Mesenchymal stem cell (in vitro differentiated cells and primary cell): ENCODE measurements around the gene PDE6B.

Experiments
- DNase-seq: peaks from one replicate; pipeline ENCODE4 v3.0.0-alpha.2; 2013
- H2AFZ ChIP-seq: one replicate; pipeline ENCODE4 v1.6.1; 2013; ENCODE audit warnings: low read depth, mild to moderate bottlenecking, control low read depth, inconsistent platforms, low read length, moderate library complexity
- H2AK5ac ChIP-seq: 2 replicates; pipeline ENCODE4 v1.6.1; 2013; ENCODE audit warnings: low read length, moderate library complexity, mild to moderate bottlenecking, inconsistent platforms; ENCODE audit not compliant: severe bottlenecking
- H2BK120ac ChIP-seq: one replicate; pipeline ENCODE4 v1.6.1; 2013; ENCODE audit warnings: low read depth, mild to moderate bottlenecking, inconsistent platforms, low read length, moderate library complexity
- H2BK12ac ChIP-seq, 2 experiments: one replicate each; pipeline ENCODE4 v1.6.1; 2013; ENCODE audit warnings: inconsistent platforms in 2 of 2, low read length in 2 of 2, mild to moderate bottlenecking in 2 of 2, moderate library complexity in 2 of 2, control low read depth in 1 of 2
- H2BK15ac ChIP-seq: one replicate; pipeline ENCODE4 v1.6.1; 2013; ENCODE audit warnings: mild to moderate bottlenecking, low read depth, inconsistent platforms; ENCODE audit not compliant: poor library complexity, severe bottlenecking
- H2BK5ac ChIP-seq: 2 replicates; pipeline ENCODE4 v1.6.1; 2013; ENCODE audit warnings: low read depth, mild to moderate bottlenecking, low read length, control low read depth, inconsistent platforms; ENCODE audit not compliant: poor library complexity, severe bottlenecking
- H3K14ac ChIP-seq, 2 experiments: one replicate each; pipeline ENCODE4 v1.6.1; 2013; ENCODE audit warnings: inconsistent platforms in 2 of 2, low read length in 2 of 2, control low read depth in 1 of 2, mild to moderate bottlenecking in 1 of 2, moderate library complexity in 1 of 2
- H3K18ac ChIP-seq, 2 experiments: one replicate each; pipeline ENCODE4 v1.6.1; 2013; ENCODE audit warnings: inconsistent platforms in 2 of 2, low read length in 2 of 2, control low read depth in 1 of 2, low read depth in 1 of 2, mild to moderate bottlenecking in 1 of 2
- H3K23ac ChIP-seq, 2 experiments: one replicate each; pipeline ENCODE4 v1.6.1; 2013; ENCODE audit warnings: inconsistent platforms in 2 of 2, low read length in 2 of 2, mild to moderate bottlenecking in 2 of 2, moderate library complexity in 2 of 2, control low read depth in 1 of 2
- H3K27ac ChIP-seq: 2 replicates; pipeline ENCODE4 v1.5.1; 2013; ENCODE audit warnings: mild to moderate bottlenecking, moderate library complexity, low read length, control low read depth, inconsistent platforms; ENCODE audit not compliant: poor library complexity, severe bottlenecking
- H3K27me3 ChIP-seq, 2 experiments: 2 replicates each; pipeline versions ENCODE4 v1.6.1 to v1.7.0; 2013; ENCODE audit warnings: low read length in 2 of 2, mild to moderate bottlenecking in 2 of 2, moderate library complexity in 2 of 2, control low read depth in 1 of 2, inconsistent platforms in 1 of 2; ENCODE audit not compliant: control insufficient read depth in 1 of 2, insufficient read depth in 1 of 2
- H3K36me3 ChIP-seq, 2 experiments: 2 replicates each; pipeline versions ENCODE4 v1.6.1 to v1.7.0; 2013; ENCODE audit warnings: low read length in 2 of 2, control low read depth in 1 of 2, inconsistent platforms in 1 of 2, low read depth in 1 of 2, mild to moderate bottlenecking in 1 of 2; ENCODE audit not compliant: insufficient read depth in 2 of 2, control insufficient read depth in 1 of 2
- H3K4ac ChIP-seq, 2 experiments: one replicate each; pipeline ENCODE4 v1.6.1; 2013; ENCODE audit warnings: inconsistent platforms in 2 of 2, low read length in 2 of 2, mild to moderate bottlenecking in 2 of 2, moderate library complexity in 2 of 2, control low read depth in 1 of 2, low read depth in 1 of 2
- H3K4me1 ChIP-seq: 2 replicates; pipeline ENCODE4 v1.6.1; 2013; ENCODE audit warnings: low read depth, low read length, control low read depth; ENCODE audit not compliant: control insufficient read depth, insufficient read depth
- H3K4me2 ChIP-seq: 2 replicates; pipeline ENCODE4 v1.6.1; 2013; ENCODE audit warnings: low read length, mild to moderate bottlenecking, inconsistent platforms; ENCODE audit not compliant: poor library complexity, severe bottlenecking
- H3K4me3 ChIP-seq, 2 experiments: 2 replicates each; pipeline versions ENCODE4 v1.5.1 to v1.7.0; 2013; ENCODE audit warnings: low read length in 2 of 2, mild to moderate bottlenecking in 2 of 2, control low read depth in 1 of 2, low read depth in 1 of 2; ENCODE audit not compliant: insufficient read depth in 1 of 2
- H3K79me1 ChIP-seq: replicated peaks from 2 replicates; pipeline ENCODE4 v1.6.1; 2013; ENCODE audit warnings: mild to moderate bottlenecking, control low read depth, low read length, inconsistent platforms; ENCODE audit not compliant: poor library complexity, severe bottlenecking
- H3K9ac ChIP-seq: 2 replicates; pipeline ENCODE4 v1.7.0; 2013; ENCODE audit warnings: mild to moderate bottlenecking, low read length, moderate library complexity
- H3K9me3 ChIP-seq: 2 replicates; pipeline ENCODE4 v1.7.0; 2013; ENCODE audit warnings: mild to moderate bottlenecking, low read length; ENCODE audit not compliant: control insufficient read depth
- H4K8ac ChIP-seq: one replicate; pipeline ENCODE4 v1.6.1; 2013; ENCODE audit warnings: inconsistent platforms, mild to moderate bottlenecking, low read length, moderate library complexity
- H4K91ac ChIP-seq: one replicate; pipeline ENCODE4 v1.6.1; 2013; ENCODE audit warnings: mild to moderate bottlenecking, low read length, inconsistent platforms
- WGBS: methylation state at CpG from one replicate; pipeline ENCODE4 v1.1.7; 2013; ENCODE audit warnings: mixed read lengths; 5-methylcytosine and 5-hydroxymethylcytosine counted together

PDE6B gene

DNA sequence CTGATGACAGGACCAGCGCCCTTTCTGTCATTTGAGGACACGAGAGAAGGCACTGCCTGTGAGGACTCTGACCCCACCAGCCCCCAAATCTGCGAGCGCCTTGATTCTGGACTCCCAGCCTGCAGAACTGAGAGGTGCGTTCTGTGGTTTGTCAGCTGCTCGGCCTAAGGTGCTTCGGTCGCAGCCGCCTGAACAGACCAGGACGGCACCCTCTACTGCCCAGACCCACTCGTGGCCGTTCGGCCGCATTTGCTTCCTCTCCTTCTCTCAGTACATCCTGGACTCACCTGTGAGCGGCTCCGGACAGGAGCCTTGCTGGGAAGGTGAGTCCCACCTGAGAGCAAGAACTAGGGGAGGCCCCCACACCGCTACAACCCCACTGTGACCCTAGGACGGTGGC lies 88.7 kb downstream of the PDE6B start:
- Histone ChIP-seq H2AFZ (no peak overlapping the region), H2BK5ac (no peak overlapping the region), H3K4me3 (no peak overlapping the region), H3K27me3 (no peaks in the 10 kb centered on the region), H3K14ac (no peak overlapping the region), H2BK120ac (no peak overlapping the region), H3K4ac (no peak overlapping the region), H3K18ac (no peak overlapping the region), H3K9ac (no peak overlapping the region), H4K8ac (no peak overlapping the region), H3K9me3 (no peaks in the 10 kb centered on the region), H3K36me3 (peaks cover 11 to 41% of the 10 kb centered on the region in 2 experiments), H3K79me1 (no peaks in the 10 kb centered on the region), H2AK5ac (no peak overlapping the region), H2BK12ac (no peak overlapping the region), H3K27ac (no peak overlapping the region), H4K91ac (no peak overlapping the region), H3K23ac (no peak overlapping the region), H2BK15ac (no peak overlapping the region), H3K4me2 (no peak overlapping the region), H3K4me1 (peaks cover 32% of the 10 kb centered on the region)
- DNase-seq: no peak
- WGBS: 98% methylated on average over 18 of the region's 18 CpGs

- Histone ChIP-seq H3K27me3 (no peaks in the 10 kb centered on the region), H3K23ac (no peak overlapping the region), H3K36me3 (peaks cover 8 to 67% of the 10 kb centered on the region in 2 experiments), H3K4me1 (peaks cover 47% of the 10 kb centered on the region), H3K4me3 (no peak overlapping the region), H3K14ac (no peak overlapping the region), H4K8ac (no peak overlapping the region), H3K18ac (no peak overlapping the region), H2BK15ac (no peak overlapping the region), H3K4me2 (no peak overlapping the region), H3K27ac (no peak overlapping the region), H2BK120ac (no peak overlapping the region), H4K91ac (no peak overlapping the region), H3K4ac (no peak overlapping the region), H3K9ac (no peak overlapping the region), H2BK5ac (no peak overlapping the region), H2AK5ac (no peak overlapping the region), H2BK12ac (no peak overlapping the region), H2AFZ (no peak overlapping the region), H3K79me1 (peaks cover 6% of the 10 kb centered on the region), H3K9me3 (no peaks in the 10 kb centered on the region)
- WGBS: 94% methylated on average over 34 of the region's 34 CpGs
- no peak for DNase-seq
Observed at GRCh38 chr4:717601-718320, 92.4 kb downstream of the PDE6B start.

DNA sequence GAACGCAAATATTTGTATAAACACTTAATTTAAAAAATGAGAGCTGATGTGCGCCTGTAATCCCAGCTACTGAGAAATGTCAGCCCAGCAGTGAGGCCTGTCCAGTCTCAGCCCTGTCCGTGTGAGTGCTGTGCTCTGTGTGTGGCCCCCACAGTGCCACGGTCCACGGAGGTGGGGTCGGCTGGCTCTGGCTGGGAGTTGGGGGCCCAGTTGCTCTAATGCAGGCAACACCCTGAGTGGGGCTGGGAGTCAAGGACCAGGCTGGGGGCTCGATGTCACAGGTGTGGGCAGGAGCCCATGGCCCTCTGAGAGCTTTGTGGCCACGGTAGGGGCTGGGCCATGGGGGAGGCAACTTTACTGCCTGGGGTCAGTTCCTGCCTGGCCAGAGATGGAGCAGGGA lies 93.1 kb downstream of the PDE6B start:
- Histone ChIP-seq H3K27ac (no peak overlapping the region), H3K4me1 (peaks cover 43% of the 10 kb centered on the region), H3K27me3 (no peaks in the 10 kb centered on the region), H3K23ac (no peak overlapping the region), H3K9me3 (no peaks in the 10 kb centered on the region), H3K14ac (no peak overlapping the region), H3K9ac (no peak overlapping the region), H4K91ac (no peak overlapping the region), H4K8ac (no peak overlapping the region), H2BK5ac (no peak overlapping the region), H3K79me1 (peaks cover 12% of the 10 kb centered on the region), H3K18ac (no peak overlapping the region), H2AFZ (no peak overlapping the region), H2BK15ac (no peak overlapping the region), H3K4me3 (no peak overlapping the region), H3K4me2 (no peak overlapping the region), H3K4ac (no peak overlapping the region), H3K36me3 (peaks cover 13 to 67% of the 10 kb centered on the region in 2 experiments), H2AK5ac (no peak overlapping the region), H2BK120ac (no peak overlapping the region), H2BK12ac (no peak overlapping the region)
- DNase-seq: no peak
- WGBS: 97% methylated on average over 8 of the region's 8 CpGs
